ENCODE results near the gene PCDH1.
"Not testable (repeated sequence)": the region's sequence is repeated elsewhere in the genome, so short reads cannot be mapped to it uniquely, and the experiment has no call there.

Gene PCDH1

DNA sequence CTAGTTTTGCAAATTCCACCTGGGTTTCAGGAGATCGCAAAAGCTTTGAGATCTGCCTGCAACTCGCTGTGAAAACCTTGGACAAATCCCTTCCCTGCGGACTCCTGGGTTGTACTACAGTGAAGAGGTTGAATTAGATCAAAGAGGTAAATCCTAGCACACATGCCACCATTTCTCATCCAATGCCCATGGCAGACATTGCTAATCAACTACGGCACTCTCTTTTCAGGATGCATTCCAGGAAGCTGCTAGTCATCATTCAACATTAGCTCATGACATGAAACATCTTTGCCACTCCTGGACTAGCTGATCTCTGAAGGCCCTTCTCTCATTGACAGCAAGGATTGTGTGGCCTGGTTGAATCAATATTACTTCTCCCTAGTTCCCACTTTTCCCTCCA lies 46.1 kb downstream of the PCDH1 start:
- no peak for DNase-seq (ENCODE audit: low read depth)

DNA sequence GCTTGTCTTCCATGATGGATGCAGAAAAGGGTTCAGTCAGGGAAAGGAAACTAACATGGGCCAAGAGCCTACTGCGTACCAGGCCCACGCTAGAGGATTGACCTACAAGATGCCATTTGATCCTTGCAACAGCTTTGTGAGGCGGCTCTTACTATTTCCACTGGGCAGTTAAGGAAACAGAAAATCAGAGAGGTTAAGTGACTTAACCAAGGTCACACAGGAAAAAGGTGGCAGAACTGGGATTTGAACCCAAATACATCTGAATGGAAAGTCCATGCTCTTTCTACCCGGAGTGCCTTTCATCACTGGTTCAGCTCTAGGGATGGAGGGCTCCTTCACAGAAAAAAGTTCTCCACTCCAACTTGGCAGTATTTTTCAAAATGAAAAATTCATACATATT lies 50.0 kb downstream of the PCDH1 start:
- no peak for DNase-seq (ENCODE audit: low read depth)

DNA sequence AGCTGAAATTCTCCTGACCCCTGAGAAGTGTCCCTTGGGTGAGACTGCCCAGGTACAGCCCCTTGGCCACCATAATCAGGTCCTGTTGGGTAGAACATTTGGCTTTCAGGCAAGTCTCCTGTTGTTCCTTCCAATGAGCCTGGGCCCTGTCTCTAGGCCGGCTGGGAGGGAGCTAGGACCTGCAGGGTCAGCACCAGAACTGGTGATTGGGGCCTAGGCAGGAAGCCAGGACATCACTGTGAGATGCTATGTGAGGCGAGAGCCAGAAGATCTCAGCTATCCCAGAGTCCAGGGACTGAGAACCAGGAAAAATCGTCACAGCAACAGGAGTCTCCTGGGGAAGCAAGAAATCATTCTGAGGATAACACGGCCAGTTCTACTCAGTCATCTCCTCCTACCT lies 51.5 kb downstream of the PCDH1 start:
- DNase-seq (ENCODE audit: low read depth), result no peak

DNA sequence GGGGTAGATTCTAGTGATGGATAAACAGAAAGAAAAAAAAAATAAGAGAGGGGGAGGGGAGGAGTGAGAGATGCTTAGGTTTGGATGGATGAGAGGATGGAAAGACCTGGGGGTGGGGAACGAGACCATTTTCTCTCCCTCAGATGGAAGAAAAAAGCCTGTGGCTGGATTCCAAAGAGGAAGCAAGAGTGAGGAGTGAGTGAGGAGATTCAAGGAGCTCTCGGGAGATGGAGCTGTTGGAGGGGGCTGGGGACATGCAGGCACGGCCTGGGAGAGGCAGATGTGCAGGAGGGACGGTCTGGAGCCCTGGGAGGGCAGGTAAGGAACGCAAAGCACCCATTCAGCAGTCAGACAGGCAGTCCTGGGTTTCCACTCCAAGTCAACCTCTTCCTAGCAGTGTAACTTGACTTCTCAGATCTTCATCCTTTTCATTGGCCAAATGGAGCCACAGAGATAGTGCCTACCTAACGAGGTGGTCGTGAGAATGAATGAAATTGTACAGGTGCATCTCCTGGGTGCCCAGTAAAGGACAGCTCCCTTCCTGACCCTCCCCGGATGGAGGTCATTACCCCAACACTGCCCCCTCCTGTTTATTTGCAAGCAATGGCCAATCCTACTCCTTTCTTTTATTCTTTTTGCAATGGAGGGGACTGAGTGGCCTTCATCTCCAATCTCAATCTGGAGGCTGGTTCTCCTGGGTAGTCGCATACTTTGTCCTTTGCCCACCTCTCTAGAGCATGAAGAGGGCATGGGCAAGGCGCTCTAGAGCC lies 52.2 kb downstream of the PCDH1 start:
- no peak for DNase-seq (ENCODE audit: low read depth)

DNA sequence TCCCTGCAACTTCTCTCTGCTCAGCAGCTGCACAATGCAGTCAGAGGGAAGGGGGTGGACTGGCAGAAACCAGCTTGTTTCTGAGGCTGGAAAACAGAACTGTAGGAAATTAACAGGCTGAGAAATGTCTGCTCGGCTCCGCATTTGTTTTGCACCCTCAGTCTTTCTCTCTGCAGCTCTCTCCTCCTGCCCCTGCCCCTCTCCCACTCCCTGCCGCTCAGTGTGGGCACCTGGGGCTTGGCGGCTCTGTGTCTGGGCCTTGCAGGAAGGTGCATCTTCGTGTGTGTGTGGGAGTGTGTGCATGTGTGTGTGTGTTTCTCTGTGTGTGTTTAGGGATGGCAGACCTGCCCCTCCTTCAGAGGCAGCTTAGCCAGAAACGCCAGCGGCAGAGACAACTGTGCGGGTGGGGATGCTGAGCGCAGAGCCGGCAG lies 53.0 kb downstream of the PCDH1 start:
- no peak for DNase-seq (ENCODE audit: low read depth)

DNA sequence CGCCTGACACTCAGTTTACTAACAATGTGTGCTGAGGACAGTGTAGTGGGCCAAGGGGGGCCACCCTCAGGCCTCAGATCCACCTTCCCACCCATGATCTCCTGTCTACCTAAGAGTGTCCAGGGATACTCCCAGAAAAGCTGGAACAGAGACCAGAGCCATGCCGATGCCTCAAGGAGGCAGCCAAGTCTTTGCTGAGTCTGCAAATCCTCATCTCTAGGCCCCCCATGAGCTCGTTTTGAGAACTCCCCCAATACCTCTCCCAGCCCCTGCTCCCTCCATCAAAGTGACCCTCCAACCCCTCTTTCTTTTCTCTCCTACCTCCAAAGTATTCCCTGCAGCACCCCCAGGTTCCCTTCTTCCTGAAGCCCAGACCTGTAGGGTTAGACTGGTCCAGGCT lies 53.5 kb downstream of the PCDH1 start:
- no peak for DNase-seq (ENCODE audit: low read depth)

DNA sequence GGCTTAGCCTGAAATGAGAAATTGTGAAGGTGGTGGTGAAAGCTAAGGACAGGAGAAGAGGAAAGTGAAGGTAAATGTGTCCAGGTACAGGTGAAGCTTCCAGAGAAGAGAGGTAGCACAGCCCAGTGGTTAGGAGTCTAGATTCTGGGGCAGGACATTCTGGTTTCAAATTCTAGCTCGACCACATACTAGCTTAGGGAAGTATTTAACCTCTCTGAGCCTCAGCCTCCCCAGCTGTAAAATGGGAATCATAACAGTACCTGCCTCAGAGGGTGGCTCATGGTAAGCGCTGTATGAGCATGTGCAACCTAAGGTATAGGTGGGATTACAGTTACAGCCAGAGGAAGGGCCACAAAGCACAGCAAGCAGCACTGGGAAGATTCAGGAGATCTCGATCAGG lies 55.2 kb downstream of the PCDH1 start:
- no peak for DNase-seq (ENCODE audit: low read depth)

DNA sequence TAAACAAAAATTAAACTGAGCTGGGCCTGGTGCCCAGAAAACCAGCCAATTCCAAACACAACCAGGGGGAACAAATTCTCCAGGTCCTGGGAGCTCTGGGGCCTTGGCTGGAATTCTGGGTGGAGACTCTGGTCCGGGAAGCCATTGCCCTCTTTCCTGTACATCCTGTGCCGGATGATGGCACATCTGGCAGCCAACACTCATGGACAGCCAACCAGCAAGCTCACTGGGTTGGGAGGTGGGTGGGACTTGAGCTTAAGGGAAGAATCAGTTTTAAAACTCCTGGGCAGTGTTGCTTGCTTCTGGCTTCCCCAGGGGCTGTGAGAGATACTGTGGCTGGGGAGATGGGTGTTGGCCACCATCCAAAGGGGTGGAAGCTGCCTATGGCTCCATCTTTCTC lies 56.1 kb downstream of the PCDH1 start:
- DNase-seq (ENCODE audit: low read depth), result no peak

DNA sequence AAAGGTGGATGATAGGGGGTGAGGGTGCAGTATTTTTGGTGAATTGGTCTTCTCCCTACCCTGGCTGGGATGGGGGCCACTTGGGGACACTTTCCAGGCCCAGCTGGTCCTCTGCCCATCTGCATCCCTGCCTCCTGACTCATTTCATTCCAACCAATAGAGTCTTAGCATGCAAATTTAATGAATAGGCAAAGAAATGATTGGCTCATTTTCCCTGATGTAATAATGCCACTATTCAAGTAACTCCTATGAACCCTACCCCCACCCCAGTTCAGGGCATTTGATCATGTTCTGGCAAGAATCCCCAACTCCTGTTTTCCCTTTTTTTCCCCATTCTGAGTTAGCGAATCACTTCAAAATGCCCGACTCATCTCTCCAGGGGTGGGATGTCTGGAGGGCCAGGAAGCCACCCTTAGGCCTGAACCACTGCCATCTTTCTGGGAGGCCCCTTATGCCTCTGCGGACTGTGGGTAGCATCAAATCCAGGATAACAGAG lies 56.7 kb downstream of the PCDH1 start:
- peak; percentile 64 for DNase-seq (ENCODE audit: low read depth)

DNA sequence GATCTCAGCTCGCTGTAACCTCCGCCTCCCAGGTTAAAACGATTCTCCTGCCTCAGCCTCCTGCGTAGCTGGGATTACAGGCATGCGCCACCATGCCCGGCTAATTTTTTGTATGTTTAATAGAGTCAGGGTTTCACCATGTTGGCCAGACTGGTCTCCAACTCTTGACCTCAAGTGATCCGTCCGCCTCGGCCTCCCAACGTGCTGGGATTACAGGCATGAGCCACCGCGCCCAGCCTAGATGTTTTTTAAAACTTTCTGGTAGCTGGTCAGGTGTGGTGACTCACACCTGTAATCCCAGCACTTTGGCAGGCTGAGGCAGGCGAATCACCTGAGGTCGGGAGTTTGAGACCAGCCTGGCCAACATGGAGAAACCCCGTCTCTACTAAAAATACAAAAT lies 57.5 kb downstream of the PCDH1 start:
- DNase-seq (ENCODE audit: low read depth), result not testable (repeated sequence)

DNA sequence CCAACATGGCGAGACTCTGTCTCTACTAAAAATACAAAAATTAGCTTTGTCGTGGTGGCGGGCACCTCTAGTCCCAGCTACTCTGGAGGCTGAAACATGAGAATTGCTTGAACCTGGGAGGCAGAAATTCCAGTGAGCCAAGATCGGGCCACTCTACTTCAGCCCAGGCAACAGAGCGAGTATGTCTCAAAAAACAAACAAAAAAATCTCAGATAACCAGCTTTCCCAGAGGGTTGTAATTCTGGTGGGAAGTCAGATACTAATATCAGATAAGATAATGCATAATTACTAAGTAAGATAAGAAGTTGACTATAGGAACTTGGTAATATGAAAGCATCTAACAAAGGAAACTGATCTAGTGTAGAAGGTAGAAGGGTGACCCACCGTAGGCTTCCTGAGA lies 60.6 kb downstream of the PCDH1 start:
- no peak for DNase-seq (ENCODE audit: low read depth)

DNA sequence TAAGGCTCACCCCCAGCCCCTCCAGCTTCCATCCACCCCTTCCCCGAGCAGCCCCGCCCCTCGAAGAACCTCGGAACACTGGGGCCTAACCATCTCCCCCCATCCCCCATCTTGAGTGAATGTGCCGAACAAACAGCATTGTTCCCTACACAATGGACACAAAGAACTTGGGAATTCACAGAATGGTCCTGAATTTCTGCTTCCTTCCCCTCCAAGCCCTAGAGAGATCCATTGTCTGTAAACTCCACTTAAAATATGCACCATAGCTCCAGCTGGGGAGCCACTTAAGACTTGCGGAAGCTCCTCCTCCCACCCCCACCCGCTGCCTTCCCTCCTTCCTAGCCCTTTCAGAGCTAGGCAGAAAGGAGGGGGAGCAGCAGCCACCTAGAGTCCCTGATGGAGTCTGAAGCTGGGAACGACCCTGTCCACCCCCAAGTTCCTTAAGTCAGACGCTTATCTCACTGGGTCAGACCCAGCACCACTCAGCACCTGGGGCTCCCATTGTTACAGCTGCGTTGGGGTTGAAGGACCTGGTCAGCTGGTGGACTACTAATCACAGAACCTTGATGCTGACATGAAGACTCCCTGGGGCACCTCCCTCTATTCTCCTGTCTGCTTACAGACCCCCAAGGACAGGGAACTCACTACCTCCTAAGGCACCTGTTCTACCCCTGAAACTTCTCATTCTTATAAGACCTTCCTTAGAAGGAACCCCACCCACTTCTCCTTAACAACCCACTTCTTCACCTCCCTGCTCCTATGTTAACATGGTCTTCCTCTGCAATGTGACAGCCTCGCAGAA lies 61.4 kb downstream of the PCDH1 start:
- no peak for DNase-seq (ENCODE audit: low read depth)

DNA sequence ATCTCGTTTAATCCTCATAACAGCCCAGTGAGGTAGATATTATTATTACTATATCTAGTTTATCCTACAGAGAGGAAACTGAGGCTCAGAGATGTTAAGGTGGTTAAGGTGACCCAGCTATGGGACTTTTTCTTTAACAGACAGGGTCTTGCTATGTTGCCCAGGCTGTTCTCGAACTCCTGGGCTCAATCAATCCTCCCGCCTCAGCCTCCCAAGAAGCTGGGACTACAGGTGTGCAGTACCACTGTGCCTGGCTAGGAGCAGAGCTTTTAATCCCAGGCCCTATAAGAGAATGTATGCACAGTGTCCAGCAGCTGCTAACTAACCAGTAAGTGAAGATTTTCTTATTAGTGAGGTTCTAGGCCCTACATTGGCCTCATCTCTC lies 62.4 kb downstream of the PCDH1 start:
- DNase-seq (ENCODE audit: low read depth), result no peak

DNA sequence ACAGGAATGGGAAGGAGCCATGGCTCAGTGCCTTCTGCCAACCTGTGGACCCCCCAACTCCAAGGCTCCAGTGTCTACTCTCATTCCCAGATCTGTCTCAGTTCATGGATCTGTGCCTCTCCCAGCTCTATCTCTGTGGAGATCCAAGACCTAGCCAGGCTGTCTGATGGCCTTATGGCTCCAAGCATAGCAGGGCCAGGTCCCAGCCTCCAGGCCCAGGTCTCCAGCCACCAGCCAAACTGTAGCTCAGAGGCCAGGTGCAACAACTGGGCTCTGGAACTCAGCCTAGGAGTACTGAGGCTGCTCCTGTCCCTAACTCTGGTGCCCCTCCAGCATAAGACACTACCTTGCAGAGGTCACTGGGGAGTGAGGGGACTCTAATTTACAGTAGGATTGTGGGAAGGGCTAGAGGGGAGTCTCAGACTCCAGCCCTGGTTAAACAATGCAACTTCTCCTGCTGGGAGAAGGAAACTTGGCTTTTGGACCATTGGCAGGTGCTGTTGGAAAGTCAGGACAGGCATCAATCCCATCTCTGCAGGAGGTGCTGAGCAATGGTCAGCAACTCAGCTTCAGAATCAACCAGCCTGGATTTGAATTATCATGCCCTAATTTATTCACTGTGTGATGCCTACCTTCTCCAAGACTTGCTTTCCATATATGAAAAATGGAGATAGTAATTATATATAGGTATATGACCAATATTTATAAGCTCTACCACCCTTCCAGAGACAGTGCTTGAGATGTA lies 63.0 kb downstream of the PCDH1 start:
- DNase-seq (ENCODE audit: low read depth), result no peak

DNA sequence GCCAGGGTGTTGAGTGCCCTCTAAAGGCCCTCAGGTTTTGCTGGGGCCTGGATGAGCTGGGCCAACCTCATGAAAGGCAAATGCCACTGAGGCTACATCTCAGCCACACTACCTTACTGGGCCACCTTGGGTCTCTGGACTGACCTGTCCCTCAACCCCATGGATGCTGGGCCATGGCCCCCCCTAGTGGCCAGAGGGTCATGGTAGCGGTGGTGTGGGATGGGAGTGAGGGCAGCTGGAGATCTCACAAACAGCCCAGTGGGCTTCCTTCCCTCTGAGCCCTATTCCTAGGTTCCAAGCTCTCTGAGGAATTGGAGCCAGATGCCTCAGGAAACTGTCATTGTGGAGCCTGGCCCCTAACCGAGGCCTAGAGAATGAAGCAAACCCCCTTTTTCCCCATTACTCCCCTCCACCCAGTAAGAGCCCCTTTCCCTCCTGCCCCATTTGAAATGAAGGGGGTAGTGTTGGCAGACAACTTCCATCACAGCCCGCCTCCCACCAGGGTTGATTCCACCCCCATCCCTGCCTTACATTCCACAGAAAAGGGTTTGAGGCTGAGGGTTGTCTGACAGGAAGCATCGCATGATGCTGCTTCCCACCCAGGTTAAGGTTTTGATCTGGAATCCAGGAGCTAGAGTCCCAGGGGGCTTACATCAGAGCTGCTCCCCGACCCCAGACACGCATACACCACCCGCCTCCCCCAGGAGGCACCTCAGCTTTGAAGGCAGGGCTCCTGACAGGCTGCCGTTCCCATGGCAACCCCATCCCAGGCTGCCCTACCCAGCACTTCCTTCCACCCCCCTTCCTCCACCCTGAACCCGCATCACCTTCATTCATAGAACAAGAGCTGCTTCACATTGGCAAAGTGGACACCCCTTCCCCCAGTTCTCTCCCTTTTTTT lies 63.9 kb downstream of the PCDH1 start:
- peak; percentile 13 for DNase-seq (ENCODE audit: low read depth)

DNA sequence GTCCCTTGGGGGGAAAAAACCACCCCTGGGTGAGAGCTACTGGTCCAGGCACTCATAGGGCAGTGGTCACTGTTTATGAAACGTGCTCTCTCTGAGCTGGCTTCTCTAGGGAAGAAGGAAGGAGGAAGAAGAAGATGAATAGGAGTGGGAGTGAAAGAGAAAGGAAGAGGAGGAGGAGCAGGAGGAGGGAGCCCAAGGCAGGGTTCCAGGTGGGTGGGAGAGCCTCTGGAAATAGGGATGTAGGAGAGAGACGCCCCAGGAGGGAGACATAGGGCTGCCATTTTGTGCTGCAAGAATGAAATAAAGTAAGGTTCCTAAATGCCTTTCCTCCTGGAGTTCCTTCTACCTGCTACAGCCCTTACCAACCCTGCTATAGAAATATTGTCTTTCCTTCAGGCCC lies 65.7 kb downstream of the PCDH1 start:
- no peak for DNase-seq (ENCODE audit: low read depth)

DNA sequence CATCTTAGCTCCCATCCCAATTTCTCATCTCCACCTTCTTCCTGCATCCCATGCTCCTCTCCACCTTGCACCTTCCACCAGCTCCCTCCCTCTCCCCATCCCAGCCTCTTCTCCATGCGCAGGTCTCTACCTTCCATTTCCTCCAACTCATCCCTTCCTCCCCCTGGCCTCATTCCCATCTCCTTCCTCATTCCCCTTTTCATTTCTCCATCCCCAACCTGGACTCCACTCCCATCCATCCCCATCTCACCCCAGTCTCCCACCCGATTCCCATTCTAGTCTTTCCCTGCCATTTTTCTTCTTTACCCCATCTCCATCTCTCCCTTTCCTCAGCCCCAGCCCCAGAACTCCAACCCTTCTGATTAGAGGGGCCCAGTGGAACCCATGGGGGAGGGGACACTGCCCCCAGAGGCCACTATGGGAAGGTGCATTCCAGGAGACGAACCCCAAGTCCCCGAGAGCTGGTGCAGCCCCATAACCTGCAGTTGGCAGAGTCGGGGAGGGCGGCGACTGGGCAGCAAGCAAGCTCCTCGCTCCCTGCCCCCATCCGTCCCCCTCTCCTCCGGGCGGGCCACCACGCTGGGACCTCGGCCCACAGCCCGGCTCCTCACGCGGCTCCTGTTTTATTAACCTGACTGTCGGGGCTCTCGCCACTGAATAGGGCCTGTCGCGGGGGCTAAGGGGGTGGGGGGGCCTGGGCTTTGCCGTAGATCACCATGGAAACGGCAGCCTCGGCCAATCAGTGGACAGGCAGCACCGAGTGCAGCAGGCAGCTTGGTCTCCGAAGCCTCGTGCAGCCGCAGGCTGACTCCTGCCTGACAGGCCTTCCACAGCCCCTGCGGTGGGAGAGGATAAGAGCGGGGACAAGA lies 66.7 kb downstream of the PCDH1 start:
- DNase-seq (ENCODE audit: low read depth), result no peak

DNA sequence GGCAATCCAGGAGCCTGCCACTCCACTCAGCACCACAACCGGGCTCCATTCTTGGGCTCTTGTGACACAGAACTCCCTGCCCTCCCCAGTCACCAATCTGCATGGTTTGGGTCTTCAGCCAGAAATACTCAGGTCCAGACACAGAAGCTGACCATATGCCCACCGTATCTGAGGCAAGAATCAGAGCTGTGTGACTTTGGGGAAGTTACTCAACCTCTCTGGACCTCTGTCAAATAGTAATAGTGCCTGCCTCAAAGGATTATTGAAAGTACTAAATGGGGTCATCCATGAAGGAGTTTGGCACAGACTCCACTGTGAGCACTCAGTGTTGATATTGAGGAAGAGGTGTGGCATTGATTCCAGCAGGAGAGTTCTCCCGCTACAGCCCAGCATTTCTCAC lies 67.5 kb downstream of the PCDH1 start:
- DNase-seq (ENCODE audit: low read depth), result no peak

DNA sequence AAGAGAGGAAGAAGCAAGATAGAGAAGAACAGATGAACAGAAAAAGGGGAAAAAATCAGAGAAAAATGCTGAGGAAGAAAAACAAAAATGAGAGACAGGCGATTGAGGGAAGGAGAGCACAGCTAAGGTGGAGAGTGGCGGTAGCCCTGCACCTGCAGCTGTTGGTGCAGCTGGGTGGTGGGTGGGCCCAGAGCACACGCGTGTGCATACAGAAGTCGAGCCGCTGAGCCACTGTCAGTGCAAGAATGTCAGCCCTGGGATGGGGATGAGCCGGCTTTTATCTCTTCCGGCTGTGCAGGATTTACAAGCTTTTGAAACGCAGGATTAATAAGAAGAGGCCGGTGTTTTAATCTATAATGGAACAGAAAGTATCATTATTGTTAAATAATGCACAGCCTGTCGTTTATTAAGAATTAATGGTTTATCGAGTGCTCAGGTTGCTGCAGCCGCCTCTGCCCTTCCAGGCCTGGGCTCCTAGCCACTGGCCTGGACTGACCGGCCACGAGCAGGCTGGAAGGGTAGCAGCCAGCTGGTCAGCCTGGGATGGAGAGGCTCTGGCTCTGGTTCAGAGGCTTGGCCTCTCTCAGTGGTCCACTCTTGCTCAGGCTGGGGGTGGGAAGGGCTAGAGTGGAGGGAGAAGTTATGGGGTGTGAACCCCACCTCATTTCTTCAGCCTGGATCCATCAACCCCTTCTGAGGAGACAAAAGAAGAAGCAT lies 68.7 kb downstream of the PCDH1 start:
- DNase-seq (ENCODE audit: low read depth), result no peak

DNA sequence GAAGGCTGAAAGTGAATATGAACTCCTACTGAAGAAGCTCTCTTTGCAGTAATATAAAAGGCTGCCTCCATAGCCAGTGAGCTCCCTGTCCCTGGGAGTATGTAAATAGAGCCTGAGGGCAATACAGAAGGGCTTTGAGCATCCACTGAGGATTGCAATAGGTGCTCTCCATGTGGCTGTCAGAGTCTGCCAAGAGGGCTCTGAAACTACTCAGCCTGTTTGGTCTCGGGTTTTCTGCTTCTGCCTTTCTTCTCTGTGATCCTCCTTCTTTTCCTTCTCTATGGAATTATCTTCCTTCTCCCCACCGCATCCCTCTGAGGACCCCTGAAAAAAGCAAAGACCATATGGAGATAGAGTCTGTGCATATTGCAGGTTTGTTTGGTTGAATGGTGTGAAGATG lies 69.4 kb downstream of the PCDH1 start:
- DNase-seq (ENCODE audit: low read depth), result no peak

All from amniotic epithelial cell (primary cell).